Mucosa of gallbladder (tissue), 1 donor: ENCODE data around the gene CD300LB. TPM values are rescaled to one million over a fixed set of nuclear protein-coding genes. Genes with fewer than 3 reads are reported as not detected.
"Not testable (repeated sequence)": the region's sequence is repeated elsewhere in the genome, so short reads cannot be mapped to it uniquely, and the experiment has no call there.

Source experiments
- DNase-seq: peaks from one replicate; pipeline ENCODE4 v3.0.0-alpha.2; 2020; ENCODE audit warnings: low spot score
- total RNA-seq: library from RNA; stranded (reverse); gene quantifications from one replicate; pipeline ENCODE4 v1.2.1, GENCODE V29; 2021
- donor health status: DM: no; HTN: no; CAD: no.

CD300LB gene
- total RNA-seq, result 0.49 TPM

GRCh38 chr17:74531231-74531761 lies at the start of gene CD300LB:
TSS of gene CD300LB (minus strand) at chr17:74531475. CDS start at chr17:74531350, 125 bp downstream.
- DNase-seq, result no peak

GRCh38 chr17:74579900-74580299 lies 48.6 kb upstream of the CD300LB start:
- no peak for DNase-seq

GRCh38 chr17:74578979-74579378 lies 47.7 kb upstream of the CD300LB start:
- DNase-seq, result no peak

GRCh38 chr17:74574489-74575142 lies 43.3 kb upstream of the CD300LB start:
- DNase-seq, result no peak

- DNase-seq, result not testable (repeated sequence)
These were observed 42.4 kb upstream of the CD300LB start for GRCh38 chr17:74573635-74574034.

GRCh38 chr17:74573169-74573568 lies 41.9 kb upstream of the CD300LB start:
- DNase-seq, result no peak

- DNase-seq, result no peak
These were observed 40.5 kb upstream of the CD300LB start for GRCh38 chr17:74571621-74572270.

GRCh38 chr17:74569020-74570003 lies 38.0 kb upstream of the CD300LB start:
- peak; percentile 72 for DNase-seq

GRCh38 chr17:74568106-74568873 lies 37.0 kb upstream of the CD300LB start:
- no peak for DNase-seq

GRCh38 chr17:74567397-74567796 lies 36.1 kb upstream of the CD300LB start, which contains the start of gene CD300H:
TSS of gene CD300H (minus strand) at chr17:74567509.
- no peak for DNase-seq

GRCh38 chr17:74566132-74566753 lies 35.0 kb upstream of the CD300LB start:
- peak; percentile 27 for DNase-seq

- no peak for DNase-seq
These were observed 33.9 kb upstream of the CD300LB start for GRCh38 chr17:74565126-74565525.

GRCh38 chr17:74563358-74563757 lies 32.1 kb upstream of the CD300LB start:
- no peak for DNase-seq

GRCh38 chr17:74561586-74561985 lies 30.3 kb upstream of the CD300LB start:
- no peak for DNase-seq

- DNase-seq, result no peak
These were observed 27.7 kb upstream of the CD300LB start for GRCh38 chr17:74558882-74559519.

- DNase-seq, result not testable (repeated sequence)
These were observed 27.1 kb upstream of the CD300LB start for GRCh38 chr17:74558402-74558801.

- DNase-seq, result no peak
These were observed 24.2 kb upstream of the CD300LB start for GRCh38 chr17:74555427-74555940.

GRCh38 chr17:74554909-74555308 lies 23.6 kb upstream of the CD300LB start:
- DNase-seq, result no peak

GRCh38 chr17:74552037-74552436 lies 20.8 kb upstream of the CD300LB start:
- no peak for DNase-seq

GRCh38 chr17:74550602-74551001 lies 19.3 kb upstream of the CD300LB start:
- no peak for DNase-seq
